Fibroblast of lung (primary cell): ENCODE measurements around the gene EXOC3. TPM values are rescaled to one million over a fixed set of nuclear protein-coding genes. Genes with fewer than 3 reads are reported as not detected.

Experiments
- DNase-seq, 2 donors: peaks; one replicate each; pipeline versions ENCODE4 v3.0.0 to v3.0.0-alpha.2; 2010; ENCODE audit warnings: low read depth in 2 of 2
- H2AFZ ChIP-seq: 2 replicates; pipeline ENCODE4 v1.5.1; 2012; ENCODE audit warnings: low read length, control low read depth, inconsistent platforms
- H3K27ac ChIP-seq: 2 replicates; pipeline ENCODE4 v1.5.1; 2011; ENCODE audit warnings: low read length, control low read depth; ENCODE audit not compliant: insufficient read depth
- H3K27me3 ChIP-seq: 2 replicates; pipeline ENCODE4 v1.5.1; 2011; ENCODE audit warnings: mild to moderate bottlenecking, low read length; ENCODE audit not compliant: control insufficient read depth, insufficient read depth
- H3K36me3 ChIP-seq: 2 replicates; pipeline ENCODE4 v1.5.1; 2011; ENCODE audit warnings: low read length; ENCODE audit not compliant: control insufficient read depth, insufficient read depth
- H3K4me1 ChIP-seq: 2 replicates; pipeline ENCODE4 v1.5.1; 2011; ENCODE audit warnings: low read length; ENCODE audit not compliant: control insufficient read depth, insufficient read depth; ENCODE audit errors: extremely low read depth
- H3K4me2 ChIP-seq: 2 replicates; pipeline ENCODE4 v1.5.1; 2011; ENCODE audit warnings: low read length, control low read depth; ENCODE audit not compliant: insufficient read depth; ENCODE audit errors: extremely low read depth
- H3K4me3 ChIP-seq, 4 experiments: fragments of 200-600 bp in 1 of 4; sonication (generic) in 1 of 4; replicated peaks in 1 of 4; 2 replicates each; pipeline ENCODE4 v1.5.1; 2011 to 2016; ENCODE audit warnings: low read length in 4 of 4, low read depth in 3 of 4, mild to moderate bottlenecking in 3 of 4, control low read depth in 2 of 4, inconsistent platforms in 1 of 4, mixed read lengths in 1 of 4; ENCODE audit not compliant: insufficient read depth in 1 of 4; ENCODE audit errors: control extremely low read depth in 1 of 4
- H3K79me2 ChIP-seq: 2 replicates; pipeline ENCODE4 v1.5.1; 2012; ENCODE audit warnings: mild to moderate bottlenecking, low read length, inconsistent platforms; ENCODE audit not compliant: control insufficient read depth, insufficient read depth
- H3K9ac ChIP-seq: 2 replicates; pipeline ENCODE4 v1.5.1; 2011; ENCODE audit warnings: mild to moderate bottlenecking, low read length, control low read depth; ENCODE audit not compliant: insufficient read depth
- H3K9me3 ChIP-seq: 2 replicates; pipeline ENCODE4 v1.5.1; 2012; ENCODE audit warnings: low read depth, low read length; ENCODE audit not compliant: control insufficient read depth, insufficient read depth
- H4K20me1 ChIP-seq: 2 replicates; pipeline ENCODE4 v1.5.1; 2011; ENCODE audit warnings: low read length; ENCODE audit not compliant: control insufficient read depth, insufficient read depth; ENCODE audit errors: extremely low read depth
- CTCF ChIP-seq, 2 donors: IDR thresholded peaks in 1 of 2; conservative IDR thresholded peaks in 1 of 2; 1 replicate in 1 of 2; 2 replicates in 1 of 2; pipeline ENCODE4 v1.5.1; 2011 to 2012; ENCODE audit warnings: low read length in 2 of 2, control low read depth in 1 of 2, inconsistent platforms in 1 of 2, low read depth in 1 of 2, mild to moderate bottlenecking in 1 of 2
- EZH2 ChIP-seq: IDR thresholded peaks from 2 replicates; pipeline ENCODE4 v1.5.1; 2012; ENCODE audit warnings: low read length, control low read depth, mild to moderate bottlenecking; ENCODE audit errors: missing control alignments
- polyA plus RNA-seq, 2 donors: library from polyadenylated mRNA; depleted of rRNA in 1 of 2; stranded (reverse) in 1 of 2; unstranded in 1 of 2; fragments of >200 nt; gene quantifications; 2 replicates each; pipeline ENCODE4 v1.2.1, GENCODE V29; 2011 to 2012; ENCODE audit warnings: missing spikeins in 1 of 2
- total RNA-seq: library from RNA; depleted of rRNA; stranded (reverse); fragments of >200 nt; gene quantifications from 2 replicates; pipeline ENCODE4 v1.2.1, GENCODE V29; 2014

Gene EXOC3
- total and polyA plus RNA-seq, 2 donors (not counting 1 experiment from before 2014, with no cell fraction given): 19.9 to 34.5 TPM

- H3K36me3 ChIP-seq: peaks cover 31% of the 10 kb centered on the region
- no peak overlapping the region for H3K27ac ChIP-seq
- H2AFZ ChIP-seq: no peak overlapping the region
- H3K79me2 ChIP-seq: peaks cover 22% of the 10 kb centered on the region
- no peaks in the 10 kb centered on the region for H4K20me1 ChIP-seq
- no peak overlapping the region for H3K4me2 ChIP-seq
- TF ChIP-seq EZH2: no peak
- TF ChIP-seq CTCF (conservative IDR thresholded peaks at IDR 0.05 in 1 of 2, IDR thresholded peaks at IDR 0.05 in 1 of 2; ENCODE audit: low read depth in 1 of 2, low read length in 2 of 2): no peak
- no peak for DNase-seq
- H3K9ac ChIP-seq: no peak overlapping the region
- H3K4me3 ChIP-seq: no peak overlapping the region
- no peaks in the 10 kb centered on the region for H3K27me3 ChIP-seq
- no peaks in the 10 kb centered on the region for H3K9me3 ChIP-seq
- H3K4me1 ChIP-seq: no peaks in the 10 kb centered on the region
Measured at GRCh38 chr5:457195-457961, 14.4 kb downstream of the EXOC3 start.

DNA sequence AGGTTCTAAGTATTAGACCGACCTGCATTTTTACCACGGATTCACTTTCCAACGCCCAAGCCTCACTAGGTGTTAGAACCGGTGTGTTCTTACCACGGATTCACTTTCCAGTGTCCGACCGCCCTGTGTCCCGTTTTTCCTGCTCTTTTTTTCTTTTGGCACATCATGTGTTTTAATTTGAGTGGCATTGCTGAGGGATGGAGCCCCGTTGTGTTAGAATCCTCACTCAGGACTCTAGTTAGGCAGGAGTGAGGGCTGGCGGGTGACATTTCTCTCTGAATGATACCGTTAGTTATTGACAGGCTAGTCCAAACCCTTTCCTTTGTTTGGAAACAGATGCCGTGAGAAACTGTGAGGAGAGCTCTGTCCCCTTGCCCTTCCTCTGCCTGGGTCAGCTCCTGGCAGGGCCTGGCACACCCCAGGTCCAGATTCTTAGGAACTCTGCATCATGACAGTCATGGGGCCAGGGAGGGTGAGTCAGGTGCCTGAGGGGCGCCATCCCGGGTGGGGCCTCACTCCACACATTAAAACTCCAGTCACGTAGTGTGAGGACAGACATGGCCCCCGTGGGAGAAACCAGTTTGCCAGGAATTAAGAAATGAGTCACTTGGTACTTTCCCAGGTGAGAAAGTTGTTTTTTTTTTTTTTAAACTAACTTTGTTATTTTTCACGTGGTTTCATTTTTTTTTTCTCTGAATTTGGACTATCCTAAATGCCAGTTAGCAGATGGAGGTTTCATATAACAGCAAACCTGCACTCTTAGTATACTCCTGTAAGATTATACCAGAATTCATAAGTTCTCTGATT lies 15.8 kb downstream of the EXOC3 start:
- no peaks in the 10 kb centered on the region for H4K20me1 ChIP-seq
- H2AFZ ChIP-seq: no peak overlapping the region
- H3K9ac ChIP-seq: no peak overlapping the region
- H3K27ac ChIP-seq: peak overlapping the region; percentile 38
- H3K4me1 ChIP-seq: no peaks in the 10 kb centered on the region
- H3K4me2 ChIP-seq: no peak overlapping the region
- H3K9me3 ChIP-seq: no peaks in the 10 kb centered on the region
- no peaks in the 10 kb centered on the region for H3K27me3 ChIP-seq
- peaks cover 22% of the 10 kb centered on the region for H3K79me2 ChIP-seq
- peaks cover 26% of the 10 kb centered on the region for H3K36me3 ChIP-seq
- H3K4me3 ChIP-seq: no peak overlapping the region
- TF ChIP-seq CTCF (conservative IDR thresholded peaks at IDR 0.05 in 1 of 2, IDR thresholded peaks at IDR 0.05 in 1 of 2; ENCODE audit: low read depth in 1 of 2, low read length in 2 of 2) (no peak), EZH2 (no peak)
- DNase-seq: peak in 1 of 2 donors; percentile 65

- H3K4me3 ChIP-seq: no peak overlapping the region
- no peaks in the 10 kb centered on the region for H4K20me1 ChIP-seq
- no peak overlapping the region for H2AFZ ChIP-seq
- no peaks in the 10 kb centered on the region for H3K27me3 ChIP-seq
- H3K36me3 ChIP-seq: peaks cover 26% of the 10 kb centered on the region
- no peaks in the 10 kb centered on the region for H3K9me3 ChIP-seq
- TF ChIP-seq CTCF (conservative IDR thresholded peaks at IDR 0.05 in 1 of 2, IDR thresholded peaks at IDR 0.05 in 1 of 2; ENCODE audit: low read depth in 1 of 2, low read length in 2 of 2): no peak
- no peak for TF ChIP-seq EZH2
- H3K4me2 ChIP-seq: no peak overlapping the region
- H3K9ac ChIP-seq: no peak overlapping the region
- peaks cover 18% of the 10 kb centered on the region for H3K79me2 ChIP-seq
- no peaks in the 10 kb centered on the region for H3K4me1 ChIP-seq
- no peak overlapping the region for H3K27ac ChIP-seq
- no peak for DNase-seq
Measured at GRCh38 chr5:459562-460272, 16.7 kb downstream of the EXOC3 start.
